Activated CD4-positive, alpha-beta memory T cell treated with anti-CD3 and anti-CD28 coated beads, Interleukin-2, amount 10 ng/mL, durations not matched to agents 7 days and 5 days (primary cell): ENCODE measurements around the gene CEP97. TPM values are rescaled to one million over a fixed set of nuclear protein-coding genes. Genes with fewer than 3 reads are reported as not detected.

Experiments used
- CTCF ChIA-PET: fragments of 350-600 bp; sonication (Branson Sonifier 250); formaldehyde crosslinking; loops from one replicate; lab custom pipeline; 2021; ENCODE audit warnings: antibody characterized with exemption, inconsistent platforms; lab: Charles Lee
- POLR2A ChIA-PET: fragments of 350-600 bp; sonication (Branson Sonifier 250); formaldehyde crosslinking; loops from one replicate; lab custom pipeline; 2021; ENCODE audit warnings: antibody characterized with exemption; lab: Charles Lee
- DNase-seq: peaks from one replicate; pipeline ENCODE4 v3.0.0-alpha.2; 2020
- H3K27ac Mint-ChIP-seq: one replicate; pipeline ENCODE4 v1.8.0; 2021; ENCODE audit warnings: mild to moderate bottlenecking, mixed read lengths
- H3K27me3 Mint-ChIP-seq: one replicate; pipeline ENCODE4 v1.8.0; 2021; ENCODE audit warnings: mixed read lengths
- H3K36me3 Mint-ChIP-seq: one replicate; pipeline ENCODE4 v1.8.0; 2021; ENCODE audit warnings: low read depth, mixed read lengths
- H3K4me1 Mint-ChIP-seq: one replicate; pipeline ENCODE4 v1.8.0; 2021; ENCODE audit warnings: mixed read lengths
- H3K4me3 Mint-ChIP-seq: one replicate; pipeline ENCODE4 v1.8.0; 2021; ENCODE audit warnings: mild to moderate bottlenecking, mixed read lengths
- H3K9me3 Mint-ChIP-seq: one replicate; pipeline ENCODE4 v1.8.0; 2021; ENCODE audit warnings: mixed read lengths
- total RNA-seq, 2 experiments: library from RNA; stranded (reverse); gene quantifications; one replicate each; pipeline ENCODE4 v1.2.3, GENCODE V29; 2021

The CEP97 gene
- total RNA-seq, 2 experiments from 2014 or later = 22.7 to 25.8 TPM

GRCh38 chr3:101810022-101810418 is 85.6 kb downstream of the CEP97 start:
- no peak overlapping the region for H3K27ac Mint-ChIP-seq
- CTCF ChIA-PET = interaction anchor here (1.3 to 12.8 kb wide), 4 partner anchors 12 to 420 kb away, joined by 3 to 215 read pairs (median 71); no protein-coding TSS in a partner anchor

GRCh38 chr3:101811875-101812274 is 87.5 kb downstream of the CEP97 start:
- CTCF ChIA-PET = interaction anchor here (0.7 to 12.8 kb wide), 7 partner anchors 9 to 724 kb away, joined by 3 to 215 read pairs (median 5); partner anchors contain the start of gene ZBTB11
- Mint-ChIP-seq H3K4me3 (no peak overlapping the region), H3K4me1 (peaks cover 65% of the 10 kb centered on the region), H3K27me3 (no peaks in the 10 kb centered on the region), H3K36me3 (peaks cover 17% of the 10 kb centered on the region), H3K27ac (no peak overlapping the region), H3K9me3 (no peaks in the 10 kb centered on the region)
- no peak for DNase-seq
- POLR2A ChIA-PET = interaction anchor here (2.3 to 5.3 kb wide), 3 partner anchors 16 to 413 kb away, joined by 4 to 25 read pairs (median 18); partner anchors contain the start of gene NFKBIZ

More at GRCh38 chr3:101810022-101810418, 85.6 kb downstream of the CEP97 start:
- Mint-ChIP-seq H3K27me3 (no peaks in the 10 kb centered on the region), H3K9me3 (no peaks in the 10 kb centered on the region), H3K36me3 (peaks cover 12% of the 10 kb centered on the region), H3K4me1 (peaks cover 63% of the 10 kb centered on the region), H3K4me3 (no peak overlapping the region)
- POLR2A ChIA-PET = interaction anchor here (0.9 to 5.3 kb wide), 4 partner anchors 12 to 415 kb away, joined by 4 to 25 read pairs (median 11); partner anchors contain the start of gene NFKBIZ
- no peak for DNase-seq

- POLR2A ChIA-PET = interaction anchor here (1.0 to 4.5 kb wide), 3 partner anchors 15 to 45 kb away, joined by 3 to 25 read pairs (median 4); partner anchors contain the start of gene NFKBIZ
- no peaks in the 10 kb centered on the region for H3K9me3 Mint-ChIP-seq
- H3K4me1 Mint-ChIP-seq = peaks cover 61% of the 10 kb centered on the region
Measured at GRCh38 chr3:101812895-101813294, 88.5 kb downstream of the CEP97 start.

GRCh38 chr3:101813817-101814440 is 89.5 kb downstream of the CEP97 start:
- ChIA-PET POLR2A (interaction anchor here (0.9 to 1.7 kb wide), 6 partner anchors 8 to 411 kb away, joined by 3 to 14 read pairs (median 10); partner anchors contain the start of gene NFKBIZ), CTCF (interaction anchor here (0.8 to 11.9 kb wide), 15 partner anchors 8 to 723 kb away, joined by 3 to 215 read pairs (median 5); partner anchors contain the start of genes NFKBIZ and NXPE3)
- Mint-ChIP-seq H3K9me3 (no peaks in the 10 kb centered on the region), H3K27ac (no peak overlapping the region), H3K36me3 (peaks cover 26% of the 10 kb centered on the region), H3K4me3 (no peak overlapping the region), H3K4me1 (peaks cover 56% of the 10 kb centered on the region), H3K27me3 (no peaks in the 10 kb centered on the region)
- DNase-seq = no peak

More at GRCh38 chr3:101812895-101813294, 88.5 kb downstream of the CEP97 start:
- H3K27me3 Mint-ChIP-seq = no peaks in the 10 kb centered on the region
- CTCF ChIA-PET = interaction anchor here (0.9 to 12.8 kb wide), 6 partner anchors 10 to 723 kb away, joined by 3 to 215 read pairs (median 12); no protein-coding TSS in a partner anchor
- H3K4me3 Mint-ChIP-seq = no peak overlapping the region
- no peak overlapping the region for H3K27ac Mint-ChIP-seq
- no peak for DNase-seq
- peaks cover 23% of the 10 kb centered on the region for H3K36me3 Mint-ChIP-seq

- Mint-ChIP-seq H3K27ac (no peak overlapping the region), H3K4me3 (no peak overlapping the region), H3K4me1 (peaks cover 47% of the 10 kb centered on the region), H3K36me3 (peaks cover 30% of the 10 kb centered on the region), H3K9me3 (no peaks in the 10 kb centered on the region), H3K27me3 (no peaks in the 10 kb centered on the region)
- ChIA-PET POLR2A (interaction anchor here (0.6 to 1.7 kb wide), 7 partner anchors 9 to 413 kb away, joined by 3 to 14 read pairs (median 8); partner anchors contain the start of gene NFKBIZ), CTCF (interaction anchor here (0.9 to 11.9 kb wide), 13 partner anchors 9 to 722 kb away, joined by 3 to 215 read pairs (median 5); partner anchors contain the start of gene NFKBIZ)
- no peak for DNase-seq
Measured at GRCh38 chr3:101814835-101815234, 90.4 kb downstream of the CEP97 start.

- Mint-ChIP-seq H3K27me3 (no peaks in the 10 kb centered on the region), H3K4me3 (no peak overlapping the region), H3K4me1 (peaks cover 32% of the 10 kb centered on the region), H3K36me3 (peaks cover 41% of the 10 kb centered on the region), H3K9me3 (no peaks in the 10 kb centered on the region), H3K27ac (no peak overlapping the region)
- no peak for DNase-seq
- POLR2A ChIA-PET = interaction anchor here (1.0 to 2.4 kb wide), 2 partner anchors 11 to 33 kb away, joined by 8 to 9 read pairs; partner anchors contain the start of gene NFKBIZ
- CTCF ChIA-PET = interaction anchor here (1.5 to 2.8 kb wide), 3 partner anchors 9 to 413 kb away, joined by 5 to 17 read pairs (median 10); no protein-coding TSS in a partner anchor
Measured at GRCh38 chr3:101816215-101817149, 92.1 kb downstream of the CEP97 start.

- H3K4me3 Mint-ChIP-seq = no peak overlapping the region
- ChIA-PET CTCF (interaction anchor here (0.8 to 2.8 kb wide), 6 partner anchors 10 to 411 kb away, joined by 3 to 17 read pairs (median 4); no protein-coding TSS in a partner anchor), POLR2A (interaction anchor here (0.7 to 2.4 kb wide), 4 partner anchors 9 to 407 kb away, joined by 3 to 9 read pairs (median 6); partner anchors contain the start of gene NFKBIZ)
- H3K36me3 Mint-ChIP-seq = peaks cover 53% of the 10 kb centered on the region
- H3K27me3 Mint-ChIP-seq = no peaks in the 10 kb centered on the region
- H3K4me1 Mint-ChIP-seq = peaks cover 23% of the 10 kb centered on the region
- no peak overlapping the region for H3K27ac Mint-ChIP-seq
- H3K9me3 Mint-ChIP-seq = no peaks in the 10 kb centered on the region
- no peak for DNase-seq
Measured at GRCh38 chr3:101817992-101818391, 93.6 kb downstream of the CEP97 start.

GRCh38 chr3:101819649-101820206 is 95.3 kb downstream of the CEP97 start:
- ChIA-PET POLR2A (no interaction called here), CTCF (interaction anchor here (3.7 kb wide), 1 partner anchor 406 kb away, joined by 16 read pairs; no protein-coding TSS in a partner anchor)
- no peak for DNase-seq
- Mint-ChIP-seq H3K4me3 (no peak overlapping the region), H3K9me3 (no peaks in the 10 kb centered on the region), H3K27me3 (no peaks in the 10 kb centered on the region), H3K4me1 (peaks cover 8% of the 10 kb centered on the region), H3K36me3 (peaks cover 55% of the 10 kb centered on the region), H3K27ac (no peak overlapping the region)

Other genes starting within 250 kb of the CEP97 start
- gene SENP7, start 211.4 kb upstream of the CEP97 start, total RNA-seq = 10 to 100 TPM; 28.3 to 30.5 TPM
- gene TRMT10C, start 162.7 kb upstream of the CEP97 start, total RNA-seq = 10 to 100 TPM; 21.4 to 22.7 TPM
- gene PCNP, start 150.4 kb upstream of the CEP97 start, total RNA-seq = 100 to 1,000 TPM; 163 to 172 TPM
- gene ZBTB11, start 47.5 kb upstream of the CEP97 start, total RNA-seq = 10 to 100 TPM; 29.3 to 31.9 TPM
- 1,000 to 10,000 TPM; 1,033 to 1,040 TPM for gene RPL24, start 37.9 kb upstream of the CEP97 start, total RNA-seq
- gene NXPE3, start 54.6 kb downstream of the CEP97 start, total RNA-seq = 10 to 100 TPM; 22.4 to 23.6 TPM
- 10 to 100 TPM; 76.5 to 81.3 TPM for gene NFKBIZ, start 124.9 kb downstream of the CEP97 start, total RNA-seq